GM18870 (cell line): ENCODE results near the gene SUGCT.

Experiments used
- ATAC-seq: cut with Tn5 transposase; IDR thresholded peaks from one replicate; pipeline ENCODE4 v1.9.1; 2021; ENCODE audit warnings: moderate library complexity; ENCODE audit not compliant: unreplicated experiment

Gene SUGCT

DNA sequence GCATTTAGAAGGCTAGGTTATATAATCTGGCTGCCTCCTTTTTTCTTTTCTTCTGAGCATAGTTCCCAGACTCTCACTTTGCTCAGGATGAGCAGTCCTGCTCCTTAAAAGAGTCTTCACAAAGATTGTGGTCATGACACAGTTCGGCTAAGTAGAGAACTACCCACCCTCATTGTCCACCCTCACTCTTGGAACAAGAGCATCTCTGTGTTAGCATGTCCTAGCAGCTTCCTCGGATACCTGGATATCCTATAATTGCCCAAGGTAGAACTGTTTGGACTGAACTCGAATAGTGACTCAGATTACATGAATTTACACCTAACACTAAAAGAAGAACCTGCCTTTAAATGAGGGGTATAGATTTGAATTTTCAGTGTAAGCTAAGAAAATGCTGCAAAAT lies 572.0 kb downstream of the SUGCT start:
- no peak for ATAC-seq

DNA sequence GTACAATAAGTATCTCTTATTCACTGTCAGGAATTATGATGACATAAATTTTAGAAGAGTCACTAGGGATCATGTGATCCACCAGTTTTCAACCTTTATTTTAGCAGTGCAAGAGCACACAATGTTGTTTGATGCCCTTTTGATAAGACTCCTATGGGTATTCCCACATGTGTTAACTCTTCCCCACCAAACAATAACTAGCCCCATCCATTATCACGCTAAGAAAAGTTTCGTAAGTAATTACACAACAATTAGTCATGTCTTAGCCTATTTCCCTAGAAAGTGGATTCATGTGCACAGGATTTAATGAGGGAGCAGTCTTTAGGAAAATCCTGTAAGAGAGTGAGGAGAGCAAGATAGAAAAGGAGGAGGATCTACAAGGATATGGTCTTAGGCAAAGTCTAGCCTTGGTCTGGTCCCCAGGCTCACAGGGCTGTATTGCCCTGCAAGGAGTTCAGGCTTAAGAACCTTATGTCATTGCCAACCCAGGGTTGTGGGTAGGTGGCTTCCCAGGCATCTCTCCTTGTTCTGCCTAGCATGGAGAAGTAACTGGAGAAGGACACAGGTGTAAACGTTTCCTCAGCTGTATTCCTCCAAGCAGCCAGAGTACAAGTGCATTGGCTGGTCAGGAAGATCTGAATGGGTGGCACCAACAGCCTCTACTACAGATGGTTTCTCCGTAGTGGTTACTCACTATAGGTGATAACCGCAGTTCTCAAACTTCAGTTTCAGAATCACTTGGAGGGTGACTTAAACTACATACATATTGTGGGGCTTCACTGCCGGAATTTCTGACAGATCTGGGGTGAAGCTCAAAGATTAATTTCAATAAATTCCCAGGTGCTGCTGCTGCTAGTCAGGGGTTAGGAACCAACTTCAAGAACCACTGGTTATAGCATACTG lies 574.5 kb downstream of the SUGCT start:
- ATAC-seq, result no peak

DNA sequence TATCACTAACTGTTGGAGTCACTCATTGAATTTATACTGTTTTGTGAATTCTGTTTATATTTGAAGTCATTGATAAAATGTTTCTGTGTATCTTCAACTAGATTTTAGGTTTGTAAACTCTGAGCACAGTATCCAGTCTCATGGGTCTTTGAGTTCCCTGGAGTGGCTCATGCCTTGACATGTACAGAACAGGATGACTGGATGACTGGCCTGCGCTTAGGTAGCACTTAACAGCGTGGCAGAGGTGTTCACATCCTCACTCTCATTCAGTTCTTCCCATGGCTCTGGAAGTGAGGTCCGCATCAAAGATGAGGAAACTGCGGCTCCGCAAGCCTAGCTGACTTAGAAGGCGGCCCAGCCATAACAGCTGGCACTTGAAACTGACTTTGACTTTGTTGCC lies 576.9 kb downstream of the SUGCT start:
- ATAC-seq, result no peak

DNA sequence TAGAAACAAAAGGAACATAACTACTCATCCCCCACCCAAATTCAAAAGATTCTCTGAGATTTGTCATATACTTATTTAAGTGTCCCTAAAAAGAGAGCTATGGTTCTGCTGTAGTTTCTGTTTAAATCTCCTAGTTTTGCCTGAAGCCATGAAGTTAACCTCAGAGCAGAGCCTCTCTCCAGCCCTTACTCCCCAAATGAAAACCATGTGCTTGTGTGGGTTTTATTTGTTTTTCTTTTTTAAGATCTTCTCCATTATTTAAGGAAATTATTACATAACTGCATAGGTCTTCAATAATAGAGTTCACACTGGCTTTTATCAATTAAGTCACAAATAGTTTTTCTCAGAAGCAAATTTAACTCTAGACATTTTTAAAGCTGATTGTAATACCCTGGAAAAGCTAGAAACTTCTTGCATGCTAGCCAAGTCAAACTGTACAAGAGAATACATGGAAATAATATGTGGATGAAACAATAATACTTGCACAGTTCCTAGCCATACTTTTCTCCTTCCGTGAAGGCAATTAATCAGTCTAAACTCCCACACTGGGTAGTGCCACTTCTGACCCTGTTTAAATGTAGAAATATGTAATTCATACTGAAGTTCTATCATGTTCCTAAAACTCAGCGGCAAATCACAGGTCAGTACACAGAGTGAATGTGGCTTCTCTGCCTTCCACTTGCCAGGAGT lies 579.7 kb downstream of the SUGCT start:
- ATAC-seq, result no peak

DNA sequence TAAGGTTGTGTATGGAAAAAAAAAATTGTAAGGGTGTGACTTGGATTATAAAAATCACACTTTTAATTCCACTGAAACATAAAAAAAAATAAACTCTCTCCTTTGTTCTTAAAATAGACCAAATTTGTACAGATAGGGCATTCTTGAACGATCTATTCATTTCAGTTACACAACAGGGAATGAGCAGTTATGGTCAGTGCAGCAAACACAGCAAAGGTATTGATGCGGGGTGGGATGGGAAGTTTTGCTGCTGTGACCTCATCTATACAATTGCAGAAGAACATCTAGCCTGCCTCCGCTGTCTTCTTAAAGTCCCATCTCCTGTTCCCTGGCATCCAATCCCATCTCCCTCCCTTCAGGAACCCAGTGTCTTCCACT lies 580.2 kb downstream of the SUGCT start:
- ATAC-seq, result no peak

DNA sequence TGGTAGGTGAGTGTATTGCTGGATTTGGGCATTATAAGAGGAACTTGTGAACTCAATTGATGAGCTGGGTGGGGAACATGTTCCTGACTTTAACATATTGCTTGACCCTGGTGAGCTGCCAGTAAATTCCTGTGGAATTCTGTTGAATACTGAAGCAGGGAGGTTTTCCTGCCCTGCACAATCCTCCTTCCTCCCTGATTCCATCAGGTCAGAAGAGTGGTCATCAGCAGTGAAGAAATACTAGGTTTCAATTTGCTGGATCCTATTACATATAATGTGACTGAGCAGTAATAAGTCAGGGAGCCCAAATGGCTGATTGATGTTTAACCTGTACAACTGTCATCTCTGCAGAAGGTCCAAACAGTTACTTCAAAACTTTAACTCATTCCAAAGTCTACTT lies 581.2 kb downstream of the SUGCT start:
- no peak for ATAC-seq

DNA sequence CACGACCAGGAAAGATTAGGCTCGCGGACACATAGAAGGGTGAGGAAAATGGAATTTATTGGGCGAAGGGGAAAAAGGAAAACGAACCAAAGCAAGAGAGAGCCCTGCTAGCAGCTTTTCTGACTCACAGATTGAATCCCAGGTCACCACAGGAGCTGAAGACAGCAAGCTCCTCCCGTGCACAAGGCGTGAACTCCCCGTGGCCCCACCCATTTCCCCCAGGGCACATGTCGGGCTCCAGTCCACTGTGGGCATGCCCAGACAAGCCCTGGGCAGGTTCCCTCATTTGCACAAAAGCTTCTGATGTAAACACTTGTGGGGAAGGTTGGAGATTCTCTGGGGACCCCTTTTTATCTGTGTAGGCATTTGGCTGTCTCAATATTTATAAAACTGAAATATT lies 582.4 kb downstream of the SUGCT start:
- ATAC-seq, result peak; percentile 70

DNA sequence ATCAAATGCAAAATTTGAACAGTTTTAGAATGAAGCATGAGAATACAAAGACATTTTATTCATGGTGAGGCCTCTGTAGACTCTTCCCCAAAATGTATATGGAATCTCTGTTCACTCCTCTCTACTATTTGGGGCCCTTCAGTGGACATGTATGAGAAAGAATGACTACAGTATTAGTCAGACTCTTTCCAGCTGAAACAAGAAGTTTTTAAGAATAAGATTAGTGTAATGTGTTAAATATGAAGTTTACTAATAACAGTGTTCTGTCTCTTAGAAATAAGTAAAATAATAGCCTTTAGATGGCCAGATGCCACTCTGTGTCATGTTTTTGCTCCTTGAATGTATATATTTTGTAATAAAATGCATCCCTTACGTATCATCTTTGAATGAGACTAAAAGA lies 585.6 kb downstream of the SUGCT start:
- ATAC-seq, result no peak

DNA sequence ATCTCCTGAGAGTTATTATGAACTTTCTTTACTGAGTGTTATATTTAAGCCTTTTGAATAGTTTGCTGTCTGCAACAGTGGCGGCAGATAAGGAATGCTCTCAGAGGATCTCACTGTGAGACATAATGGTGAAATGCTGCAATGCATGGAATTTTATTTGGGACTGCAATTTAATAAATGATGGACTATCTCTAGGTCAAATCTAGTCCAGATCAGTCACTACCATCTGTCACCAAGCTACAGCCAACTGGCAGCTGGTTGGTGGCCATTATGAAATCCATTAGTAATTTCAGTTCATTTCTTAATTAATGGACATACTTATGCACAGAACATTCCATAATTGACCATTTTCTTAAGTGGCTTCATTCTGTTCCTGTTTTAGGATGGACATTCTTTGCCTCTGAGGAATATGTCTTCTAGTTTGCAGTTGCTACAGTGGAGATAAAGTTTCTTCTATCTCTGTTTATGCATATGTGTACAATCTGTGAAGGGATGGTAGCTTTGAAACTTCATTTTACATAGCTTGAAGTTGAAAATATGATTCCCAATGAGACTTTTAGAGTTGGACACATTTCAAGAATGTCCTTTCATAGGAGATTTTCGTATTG lies 586.6 kb downstream of the SUGCT start:
- ATAC-seq, result no peak

DNA sequence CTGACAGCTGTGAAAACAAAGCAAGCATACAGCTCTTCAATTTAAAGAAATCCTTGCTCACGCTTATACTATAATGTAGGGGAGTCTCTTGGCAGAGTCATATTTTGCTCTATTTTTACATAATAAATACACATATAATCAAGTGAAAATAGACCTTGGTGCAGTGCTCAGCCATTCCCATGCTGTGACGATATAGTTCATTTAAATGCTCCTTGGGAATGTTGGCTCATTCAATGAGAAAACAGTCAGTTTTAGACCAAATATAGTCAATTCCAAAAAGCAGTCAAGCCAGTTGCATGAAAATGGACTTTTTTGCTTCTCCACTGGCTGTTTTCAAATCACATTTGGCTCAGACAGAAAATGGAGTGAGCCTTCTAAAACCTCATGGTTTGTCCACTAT lies 587.4 kb downstream of the SUGCT start:
- ATAC-seq, result no peak

DNA sequence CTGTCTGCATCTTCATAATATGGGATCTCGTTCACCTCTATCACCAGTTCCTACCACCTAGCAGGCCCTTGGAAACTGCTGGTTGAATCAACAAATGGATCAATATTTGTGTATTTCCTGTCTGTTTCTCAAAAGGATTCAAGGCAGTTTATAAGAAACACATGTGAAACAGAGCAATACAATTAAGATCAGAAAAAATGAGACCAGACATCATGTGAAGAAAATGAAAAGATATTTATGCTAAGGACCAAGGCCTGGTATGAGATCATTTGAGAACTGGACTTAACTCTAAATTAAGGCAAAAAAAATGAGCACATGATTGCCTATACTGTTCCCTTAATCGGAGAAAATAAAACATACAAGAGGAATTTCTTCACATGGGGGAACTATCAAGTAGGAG lies 589.0 kb downstream of the SUGCT start:
- no peak for ATAC-seq

DNA sequence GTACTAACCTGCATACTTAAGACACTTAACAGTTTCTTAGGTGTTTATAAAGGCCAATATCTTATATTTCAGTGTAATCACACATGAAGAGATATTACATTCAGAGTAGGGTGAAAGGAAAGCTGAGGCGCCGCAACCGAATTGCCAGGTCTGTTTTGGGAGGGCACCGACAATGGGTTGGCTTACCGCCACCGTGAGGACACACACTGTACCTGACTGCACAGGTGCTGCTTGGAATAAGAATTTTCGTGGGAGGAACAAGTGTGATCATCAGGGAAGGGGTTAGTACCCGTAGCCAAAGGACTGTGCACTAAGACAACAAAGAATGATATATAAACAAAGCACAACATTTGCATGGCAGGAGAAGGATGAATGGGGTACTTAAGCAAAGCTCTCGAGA lies 591.8 kb downstream of the SUGCT start:
- no peak for ATAC-seq

DNA sequence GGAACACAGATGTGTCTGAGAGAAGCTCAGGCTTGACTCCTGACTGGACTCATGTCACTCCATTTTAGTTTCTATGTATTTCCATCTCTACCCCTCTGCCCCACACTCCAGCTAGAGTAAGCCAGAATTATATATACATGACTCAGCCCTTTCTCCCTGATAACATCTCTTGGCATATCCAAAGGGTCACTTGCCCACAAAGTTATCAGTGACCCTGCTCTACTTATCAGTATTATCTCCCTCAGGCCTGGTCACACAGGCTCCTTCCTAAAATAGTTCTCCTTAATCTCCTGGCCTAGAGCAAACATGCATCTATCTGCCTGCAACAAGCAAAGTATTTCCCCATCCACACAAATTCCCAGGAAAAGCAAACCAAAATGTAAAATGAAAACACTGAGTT lies 598.3 kb downstream of the SUGCT start:
- no peak for ATAC-seq

DNA sequence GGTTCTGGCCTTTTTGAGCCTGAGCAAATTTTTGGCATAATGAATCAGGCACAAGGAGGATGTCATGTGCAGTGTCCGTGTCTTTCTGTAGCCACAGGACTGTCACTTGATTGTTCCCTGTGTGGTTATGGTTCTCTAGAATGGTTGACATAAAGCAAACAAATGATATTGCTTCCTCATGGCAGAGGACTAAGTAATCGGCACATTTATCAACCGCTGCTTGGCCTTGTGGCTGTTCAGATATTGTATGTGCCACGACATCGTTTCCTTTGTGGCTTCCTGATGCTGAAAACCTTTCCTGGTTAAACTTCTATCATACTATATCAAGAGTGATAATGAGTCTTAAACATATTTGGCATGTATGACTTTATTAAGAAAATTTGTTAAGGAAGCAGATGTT lies 598.8 kb downstream of the SUGCT start:
- ATAC-seq, result no peak

DNA sequence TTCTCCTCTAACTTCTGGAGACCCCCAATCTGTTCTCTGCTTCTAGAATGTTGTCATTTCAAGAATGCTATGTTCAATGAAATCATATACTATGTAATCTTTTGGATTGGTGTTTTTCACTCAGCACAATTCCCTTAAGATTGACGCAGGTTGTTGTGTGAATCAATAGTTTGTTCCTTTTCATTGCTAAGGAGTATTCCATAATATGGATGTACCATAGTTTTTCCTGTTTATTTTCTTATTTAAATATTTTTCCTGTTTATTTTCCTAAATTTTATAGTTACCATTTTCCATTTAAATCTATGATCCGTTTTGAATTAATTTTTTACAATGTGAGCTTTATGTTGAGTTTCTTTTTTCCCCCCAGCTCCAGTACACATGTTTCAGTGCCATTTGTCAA lies 604.5 kb downstream of the SUGCT start:
- ATAC-seq, result no peak

DNA sequence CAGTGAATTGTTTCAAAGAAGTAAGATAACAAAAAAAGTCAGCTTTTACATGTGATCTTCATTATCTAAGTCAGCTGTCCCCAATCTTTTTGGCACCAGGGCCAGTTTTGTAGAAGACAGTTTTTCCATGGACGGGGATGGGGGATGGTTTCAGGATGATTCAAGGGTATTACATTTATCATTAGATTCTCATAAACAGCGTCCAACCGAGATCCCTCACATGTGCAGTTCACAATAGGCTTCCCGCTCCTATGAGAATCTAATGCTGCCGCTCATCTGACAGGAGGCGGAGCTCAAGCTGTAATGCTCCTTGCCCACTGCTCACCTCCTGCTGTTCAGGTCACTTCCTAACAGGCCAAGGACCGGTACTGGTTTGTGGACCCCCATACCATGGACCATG lies 607.5 kb downstream of the SUGCT start:
- no peak for ATAC-seq

DNA sequence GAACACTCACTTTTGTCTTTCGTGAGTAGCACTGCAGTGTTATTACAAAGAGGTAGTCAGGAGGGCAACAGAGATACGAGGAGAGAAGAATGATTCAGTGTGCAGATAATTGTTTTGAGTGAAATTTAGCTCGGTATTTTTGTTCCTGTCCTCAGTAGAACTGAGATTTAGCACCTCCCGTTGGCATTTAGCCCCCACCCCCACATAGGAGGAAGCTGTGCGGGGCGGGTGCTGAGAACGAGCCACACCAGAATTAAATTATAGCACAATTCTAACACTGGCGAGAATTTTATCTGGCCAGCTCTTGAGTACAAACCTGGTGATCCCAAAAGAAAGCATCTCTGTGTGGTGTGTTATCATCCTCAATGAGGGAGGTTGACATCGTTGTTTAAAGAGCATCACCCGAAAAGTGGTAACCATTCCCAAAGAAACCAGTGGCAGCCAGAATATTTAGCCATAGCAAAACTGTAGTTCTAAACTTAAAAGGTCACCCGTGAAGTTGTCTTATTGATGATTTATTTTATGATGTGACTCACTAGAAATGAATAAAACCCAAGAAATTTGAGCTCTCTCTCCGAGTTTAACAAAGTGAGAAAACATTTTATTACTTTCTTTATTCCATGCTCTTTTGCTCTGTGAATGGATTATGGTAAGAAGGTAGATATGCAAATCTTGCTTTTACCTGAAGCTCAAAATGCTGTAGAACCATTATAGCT lies 612.2 kb downstream of the SUGCT start:
- ATAC-seq, result no peak

DNA sequence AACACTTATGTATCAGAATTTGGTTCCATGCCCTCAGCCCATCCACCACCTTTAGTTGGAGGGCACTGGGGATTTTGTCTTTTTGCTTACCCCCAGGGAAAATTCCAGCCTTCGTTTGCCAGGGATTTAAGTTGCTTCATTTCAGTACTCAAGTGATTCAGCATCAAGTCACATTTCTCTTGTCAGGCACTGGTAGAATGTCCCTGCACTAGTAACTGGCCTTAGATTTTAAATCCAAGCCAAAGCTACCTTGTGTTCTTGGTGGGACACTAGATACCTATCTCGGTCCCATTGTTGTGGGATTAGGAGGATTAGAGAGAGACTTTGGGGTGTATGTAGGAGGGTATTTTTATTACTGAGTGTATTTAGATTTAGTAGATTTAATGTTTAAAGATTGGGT lies 613.1 kb downstream of the SUGCT start:
- ATAC-seq, result no peak

DNA sequence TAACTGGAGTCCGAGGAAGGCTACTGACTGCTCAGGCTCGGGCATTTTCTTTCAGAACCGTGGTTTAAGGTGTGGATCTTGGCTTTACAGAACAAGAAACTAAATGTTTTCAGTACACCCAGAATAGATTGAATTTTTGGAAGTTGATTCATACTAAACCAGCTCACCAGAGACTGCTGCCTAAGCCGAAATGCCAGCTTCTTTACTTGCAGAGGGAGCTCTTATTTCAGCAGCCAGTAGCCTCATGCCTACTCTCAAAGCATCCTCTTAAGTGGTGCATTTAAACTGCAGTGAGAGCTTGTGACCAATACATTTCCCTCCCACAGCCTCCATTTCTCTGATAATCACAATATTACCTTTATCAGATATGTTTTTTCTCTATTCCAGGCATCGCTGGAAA lies 615.1 kb downstream of the SUGCT start:
- ATAC-seq, result no peak

DNA sequence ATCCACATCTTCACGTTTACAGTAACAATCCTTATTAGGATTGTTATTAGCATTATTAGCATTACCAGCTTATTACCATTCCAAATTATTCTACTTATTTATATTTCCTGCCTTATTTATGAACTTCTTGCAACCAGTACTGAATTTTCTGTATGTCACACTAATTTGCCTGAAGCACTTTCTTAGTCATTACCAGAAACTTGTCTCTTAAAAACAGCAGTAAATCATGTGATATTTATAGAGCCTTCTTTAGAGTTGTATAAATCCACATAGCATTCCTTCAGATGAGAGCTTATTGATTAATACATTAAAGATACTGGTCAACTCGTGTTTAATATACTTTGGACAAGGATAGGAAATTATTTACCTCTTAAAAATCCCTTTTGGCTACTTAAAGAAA lies 618.6 kb downstream of the SUGCT start:
- no peak for ATAC-seq

DNA sequence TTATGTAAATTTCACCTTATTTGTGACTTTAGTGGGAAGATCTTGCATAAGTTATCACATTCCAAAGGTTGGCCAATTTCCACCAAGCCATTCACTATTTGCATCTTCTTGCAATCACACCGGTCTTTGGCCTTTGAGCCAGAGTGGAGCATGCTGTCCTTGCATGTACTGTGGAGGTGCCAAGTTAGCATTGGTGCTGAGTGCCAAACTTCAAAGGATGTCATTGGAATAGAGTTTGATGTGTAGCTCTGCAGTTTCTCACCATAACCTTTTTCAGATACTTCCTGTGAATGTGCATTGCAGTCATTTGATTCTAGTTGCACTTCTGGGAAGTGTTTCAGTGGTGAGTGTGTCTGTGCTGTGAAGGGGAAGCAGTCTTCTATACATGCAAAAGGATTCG lies 620.6 kb downstream of the SUGCT start:
- ATAC-seq, result no peak

DNA sequence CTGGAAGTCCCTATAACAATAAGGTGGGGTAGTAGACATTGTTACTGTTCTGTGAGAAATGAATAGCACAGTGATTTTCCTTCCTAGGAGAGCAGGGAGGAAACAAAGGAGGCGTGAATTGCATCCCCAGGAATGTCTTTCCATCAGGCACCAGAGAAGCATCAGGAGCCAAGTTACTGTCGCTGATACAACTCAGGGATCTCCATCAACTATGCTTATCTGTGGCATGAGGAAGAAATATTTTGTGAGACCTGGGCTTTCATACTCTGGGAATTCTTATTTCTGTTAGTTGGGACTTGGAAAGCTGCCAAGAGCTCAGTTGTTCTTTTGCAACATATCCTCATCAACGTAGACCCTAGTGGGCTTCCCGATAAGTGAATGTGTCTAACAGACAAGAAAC lies 622.3 kb downstream of the SUGCT start:
- no peak for ATAC-seq
